Esophagus muscularis mucosa (tissue), 3 donors: ENCODE measurements around the gene CYTH3.

ENCODE experiments used
- CTCF ChIP-seq, 3 experiments: fragments of 200-600 bp in 2 of 3; fragments of 450-650 bp in 1 of 3; sonication (generic) in 2 of 3; IDR thresholded peaks; one replicate each; pipeline ENCODE4 v1.5.1; 2017 to 2019; ENCODE audit warnings: antibody characterized with exemption in 3 of 3, mild to moderate bottlenecking in 2 of 3, moderate library complexity in 1 of 3
- EP300 ChIP-seq: sonication (generic); formaldehyde crosslinking; IDR thresholded peaks from one replicate; pipeline ENCODE4 v1.6.1; 2017; ENCODE audit warnings: antibody characterized with exemption

- TF ChIP-seq EP300 = no peak
- TF ChIP-seq CTCF (IDR thresholded peaks at IDR 0.05) = no peak
Measured at GRCh38 chr7:6209340-6209739, 63.1 kb downstream of the CYTH3 start.
